SU-DHL-6 (cell line): ENCODE measurements around the gene COPS9.

Source experiments
- EZH2phosphoT487 ChIP-seq: fragments of 200-600 bp; sonication (generic), shearing (Covaris generic); conservative IDR thresholded peaks from 2 replicates; pipeline ENCODE4 v1.6.1; 2018; ENCODE audit warnings: mild to moderate bottlenecking, antibody characterized with exemption, low read length, moderate library complexity, mixed read lengths
- TF ChIP-seq, protein P1 (sequence below): fragments of 200-600 bp; sonication (generic); IDR thresholded peaks from one replicate; pipeline ENCODE4 v1.5.1; 2017; ENCODE audit warnings: antibody characterized with exemption, mild to moderate bottlenecking, low read length, moderate library complexity; ENCODE audit not compliant: insufficient read depth, poor library complexity, severe bottlenecking

DNA sequence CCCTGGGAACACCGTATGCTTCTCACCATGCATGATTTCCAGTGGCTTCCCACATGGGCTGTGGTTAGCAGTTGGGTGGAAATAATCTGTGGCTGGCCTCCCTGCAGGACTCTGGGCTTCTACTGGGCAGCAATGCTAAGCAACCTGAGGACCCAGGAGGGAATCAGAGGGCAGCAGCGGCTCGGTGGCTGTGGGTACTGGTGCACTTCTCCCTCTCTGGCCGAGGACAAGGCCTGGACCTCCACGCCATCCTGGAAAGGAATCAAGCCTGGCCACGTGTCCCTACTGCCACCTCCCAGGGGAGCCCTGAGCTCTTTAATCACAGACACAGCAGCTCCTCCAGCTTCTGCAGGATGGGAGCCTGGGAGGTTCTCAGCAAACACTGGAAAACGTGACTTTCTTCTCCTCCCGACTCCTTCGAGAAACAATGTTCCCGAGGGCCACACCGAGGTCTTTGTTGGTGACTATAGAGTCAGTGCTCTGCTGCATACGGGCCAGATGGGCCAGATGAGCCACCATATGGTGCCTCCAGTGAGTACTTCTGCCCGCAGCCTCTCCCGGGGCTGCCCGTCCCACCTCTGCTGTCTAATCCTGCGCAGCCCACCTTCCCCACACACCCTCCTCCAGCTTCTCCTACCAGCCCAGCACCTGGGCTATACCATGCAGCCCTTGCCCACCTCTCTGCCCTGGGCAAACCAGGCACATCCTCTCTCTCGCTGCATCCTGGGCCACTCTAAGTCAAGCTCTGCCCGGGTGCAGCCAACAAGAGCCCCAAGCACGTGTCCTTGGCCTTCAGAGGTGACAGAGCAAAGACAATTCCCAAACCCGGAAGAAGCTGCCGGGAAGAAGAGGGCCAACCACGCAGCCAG is 47.1 kb upstream of the COPS9 start:
- TF ChIP-seq, protein P1, sequence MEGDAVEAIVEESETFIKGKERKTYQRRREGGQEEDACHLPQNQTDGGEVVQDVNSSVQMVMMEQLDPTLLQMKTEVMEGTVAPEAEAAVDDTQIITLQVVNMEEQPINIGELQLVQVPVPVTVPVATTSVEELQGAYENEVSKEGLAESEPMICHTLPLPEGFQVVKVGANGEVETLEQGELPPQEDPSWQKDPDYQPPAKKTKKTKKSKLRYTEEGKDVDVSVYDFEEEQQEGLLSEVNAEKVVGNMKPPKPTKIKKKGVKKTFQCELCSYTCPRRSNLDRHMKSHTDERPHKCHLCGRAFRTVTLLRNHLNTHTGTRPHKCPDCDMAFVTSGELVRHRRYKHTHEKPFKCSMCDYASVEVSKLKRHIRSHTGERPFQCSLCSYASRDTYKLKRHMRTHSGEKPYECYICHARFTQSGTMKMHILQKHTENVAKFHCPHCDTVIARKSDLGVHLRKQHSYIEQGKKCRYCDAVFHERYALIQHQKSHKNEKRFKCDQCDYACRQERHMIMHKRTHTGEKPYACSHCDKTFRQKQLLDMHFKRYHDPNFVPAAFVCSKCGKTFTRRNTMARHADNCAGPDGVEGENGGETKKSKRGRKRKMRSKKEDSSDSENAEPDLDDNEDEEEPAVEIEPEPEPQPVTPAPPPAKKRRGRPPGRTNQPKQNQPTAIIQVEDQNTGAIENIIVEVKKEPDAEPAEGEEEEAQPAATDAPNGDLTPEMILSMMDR, result no peak
- TF ChIP-seq EZH2phosphoT487, result no peak
